ENCODE data around the gene REC114. TPM values are rescaled to one million over a fixed set of nuclear protein-coding genes. Genes with fewer than 3 reads are reported as not detected.

The REC114 gene
- polyA plus RNA-seq, 3 donors = not detected

GRCh38 chr15:73476704-73477216, 33.8 kb downstream of the REC114 start:
- H3K36me3 ChIP-seq (replicated peaks in 1 of 2; ENCODE audit: control insufficient read depth in 1 of 2, insufficient read depth in 2 of 2, low read length in 2 of 2) = no peaks in the 10 kb centered on the region
- H3K4me3 Mint-ChIP-seq = no peak overlapping the region

GRCh38 chr15:73480050-73480449, 37.1 kb downstream of the REC114 start:
- no peaks in the 10 kb centered on the region for H3K9me3 ChIP-seq (replicated peaks in 1 of 2; ENCODE audit: control insufficient read depth in 1 of 2, insufficient read depth in 1 of 2, low read length in 2 of 2)
- peaks cover 9 to 17% of the 10 kb centered on the region in 2 donors for H3K4me1 ChIP-seq (ENCODE audit: control insufficient read depth in 1 of 2, insufficient read depth in 2 of 2, low read length in 2 of 2)
- peaks cover 0 to 10% of the 10 kb centered on the region in 2 donors for H3K36me3 Mint-ChIP-seq
- H3K27ac Mint-ChIP-seq = no peak overlapping the region
- H3K27me3 ChIP-seq (ENCODE audit: control insufficient read depth in 2 of 2, insufficient read depth in 2 of 2, low read length in 2 of 2) = peaks cover 3 to 9% of the 10 kb centered on the region in 2 donors
- H3K4me3 Mint-ChIP-seq = no peak overlapping the region
- DNase-seq = no peak
- intact Hi-C loops (cut with micrococcal nuclease) = no loop called here
- H3K4me1 Mint-ChIP-seq = peaks cover 16% of the 10 kb centered on the region
- H3K27ac ChIP-seq (ENCODE audit: low read depth in 1 of 2, low read length in 2 of 2) = no peak overlapping the region
- H3K9ac ChIP-seq (ENCODE audit: insufficient read depth, low read length, poor library complexity, severe bottlenecking) = no peak overlapping the region
- H2AFZ ChIP-seq (ENCODE audit: insufficient read depth, low read depth, low read length, poor library complexity, severe bottlenecking) = no peak overlapping the region
- no peak overlapping the region for H3K4me3 ChIP-seq (replicated peaks in 1 of 3; ENCODE audit: low read depth in 2 of 3, low read length in 3 of 3)
- H3K36me3 ChIP-seq (replicated peaks in 1 of 2; ENCODE audit: control insufficient read depth in 1 of 2, insufficient read depth in 2 of 2, low read length in 2 of 2) = no peaks in the 10 kb centered on the region
- no peaks in the 10 kb centered on the region for H4K20me1 ChIP-seq (ENCODE audit: insufficient read depth, low read length)
- H3K27me3 Mint-ChIP-seq (ENCODE audit: low read depth in 3 of 3) = peaks cover 2 to 12% (median 12%) of the 10 kb centered on the region in 3 donors
- WGBS (ENCODE audit: insufficient coverage) = no CpG with 5 or more reads among the region's 1 CpG
- H3K9me3 Mint-ChIP-seq = peaks cover 0 to 16% (median 7%) of the 10 kb centered on the region in 7 donors
- H3K79me2 ChIP-seq (ENCODE audit: insufficient read depth, low read length) = no peaks in the 10 kb centered on the region
- TF ChIP-seq CTCF (IDR thresholded peaks at IDR 0.05) = no peak
- no peak overlapping the region for H3K4me2 ChIP-seq (replicated peaks; ENCODE audit: extremely low read depth, low read length, poor library complexity, severe bottlenecking)

More at GRCh38 chr15:73476704-73477216, 33.8 kb downstream of the REC114 start:
- Histone ChIP-seq H3K9me3 (replicated peaks in 1 of 2; ENCODE audit: control insufficient read depth in 1 of 2, insufficient read depth in 1 of 2, low read length in 2 of 2) (no peaks in the 10 kb centered on the region), H2AFZ (ENCODE audit: insufficient read depth, low read depth, low read length, poor library complexity, severe bottlenecking) (no peak overlapping the region), H3K4me3 (replicated peaks in 1 of 3; ENCODE audit: low read depth in 2 of 3, low read length in 3 of 3) (no peak overlapping the region), H3K9ac (ENCODE audit: insufficient read depth, low read length, poor library complexity, severe bottlenecking) (no peak overlapping the region), H3K79me2 (ENCODE audit: insufficient read depth, low read length) (no peaks in the 10 kb centered on the region), H3K4me1 (ENCODE audit: control insufficient read depth in 1 of 2, insufficient read depth in 2 of 2, low read length in 2 of 2) (peaks cover 2 to 3% of the 10 kb centered on the region in 2 donors), H4K20me1 (ENCODE audit: insufficient read depth, low read length) (no peaks in the 10 kb centered on the region), H3K27ac (ENCODE audit: low read depth in 1 of 2, low read length in 2 of 2) (no peak overlapping the region), H3K4me2 (replicated peaks; ENCODE audit: extremely low read depth, low read length, poor library complexity, severe bottlenecking) (no peak overlapping the region), H3K27me3 (ENCODE audit: control insufficient read depth in 2 of 2, insufficient read depth in 2 of 2, low read length in 2 of 2) (peaks cover 16 to 36% of the 10 kb centered on the region in 2 donors)
- H3K36me3 Mint-ChIP-seq = no peaks in the 10 kb centered on the region
- H3K9me3 Mint-ChIP-seq = peaks cover 0 to 10% (median 5%) of the 10 kb centered on the region in 7 donors
- peaks cover 9 to 35% (median 21%) of the 10 kb centered on the region in 3 donors for H3K27me3 Mint-ChIP-seq (ENCODE audit: low read depth in 3 of 3)
- H3K4me1 Mint-ChIP-seq = peaks cover 2% of the 10 kb centered on the region
- H3K27ac Mint-ChIP-seq = no peak overlapping the region
- intact Hi-C loops (cut with micrococcal nuclease) = no loop called here
- no peak for TF ChIP-seq CTCF (IDR thresholded peaks at IDR 0.05)
- no CpG with 5 or more reads among the region's 7 CpGs for WGBS (ENCODE audit: insufficient coverage)
- DNase-seq = no peak

All from CD14-positive monocyte (primary cell).